Choroid plexus epithelial cell (primary cell): ENCODE measurements around the gene WFS1.

Experiments used
- DNase-seq: peaks from one replicate; pipeline ENCODE4 v3.0.0-alpha.2; 2010; ENCODE audit warnings: low read depth
- H3K4me3 ChIP-seq: 2 replicates; pipeline ENCODE4 v1.5.1; 2011; ENCODE audit warnings: low read depth, mild to moderate bottlenecking, control low read depth, low read length, moderate library complexity
- CTCF ChIP-seq: conservative IDR thresholded peaks from 2 replicates; pipeline ENCODE4 v1.5.1; 2011; ENCODE audit warnings: low read depth, mild to moderate bottlenecking, control low read depth, inconsistent platforms, low read length, moderate library complexity

The WFS1 gene

GRCh38 chr4:6252051-6252450, 17.6 kb upstream of the WFS1 start:
- no peak for DNase-seq
- no peak overlapping the region for H3K4me3 ChIP-seq
- TF ChIP-seq CTCF = no peak

- no peak for DNase-seq
- no peak for TF ChIP-seq CTCF
- no peak overlapping the region for H3K4me3 ChIP-seq
Measured at GRCh38 chr4:6253111-6253510, 16.5 kb upstream of the WFS1 start.

GRCh38 chr4:6253961-6254360, 15.7 kb upstream of the WFS1 start:
- no peak for DNase-seq
- H3K4me3 ChIP-seq = no peak overlapping the region
- no peak for TF ChIP-seq CTCF

DNA sequence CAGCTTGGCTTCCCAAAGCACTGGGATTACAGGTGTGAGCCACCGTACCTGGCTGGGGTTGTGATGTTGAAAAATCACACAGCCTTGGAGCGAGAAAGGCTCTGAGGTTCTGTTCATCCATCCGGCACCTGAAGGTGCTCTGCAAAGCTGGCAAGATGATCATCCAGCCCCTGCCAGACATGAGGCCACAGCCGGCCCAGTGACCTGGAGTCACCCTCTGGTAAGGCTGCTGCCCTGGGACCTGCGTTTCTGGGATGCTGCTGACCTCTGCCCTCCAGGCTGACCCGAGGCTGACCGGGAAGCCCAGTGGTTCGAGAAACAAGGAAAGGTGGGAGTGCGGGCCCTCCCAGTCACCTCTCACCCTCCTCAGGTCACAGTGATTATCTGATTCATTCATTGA, 13.5 kb upstream of the WFS1 start:
- no peak for TF ChIP-seq CTCF
- H3K4me3 ChIP-seq = no peak overlapping the region
- DNase-seq = no peak

DNA sequence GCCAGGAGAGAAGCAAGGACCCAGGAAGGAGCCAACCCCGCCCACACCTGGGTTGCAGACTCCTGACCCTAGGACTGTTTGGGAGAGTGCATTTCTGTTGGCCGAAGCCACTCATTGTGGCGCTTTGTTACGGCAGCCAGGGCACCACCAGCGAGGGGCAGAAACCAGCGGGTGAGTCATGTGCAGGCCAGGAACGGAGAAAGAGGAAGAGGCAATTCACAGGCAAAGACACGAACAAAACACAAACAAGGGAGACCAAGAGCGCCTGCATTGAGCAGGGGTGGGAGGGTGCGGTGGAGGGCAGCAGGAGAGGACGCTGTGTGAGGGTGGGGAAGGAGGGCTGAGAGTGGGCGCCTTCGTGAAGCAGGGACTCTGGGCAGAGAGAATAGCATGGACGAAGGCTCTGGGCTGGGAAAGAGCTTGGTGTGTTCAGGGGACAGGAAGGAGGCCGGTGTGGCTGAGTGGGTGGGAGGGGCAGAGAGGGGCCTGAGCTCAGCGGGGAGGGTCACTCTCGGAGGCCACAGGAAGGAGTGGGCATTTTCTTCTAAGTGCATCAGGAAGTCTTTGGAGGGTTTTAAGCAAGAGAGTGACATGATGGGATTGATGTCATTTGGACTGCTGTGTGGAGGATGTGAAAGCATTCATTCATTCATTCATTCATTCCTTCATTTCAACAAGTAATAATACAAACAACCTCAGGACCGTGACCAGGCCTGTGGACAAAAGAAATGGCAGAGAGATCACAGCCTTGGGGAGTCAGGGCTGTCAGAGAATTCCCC, 12.2 kb upstream of the WFS1 start:
- DNase-seq = peak; percentile 13
- no peak overlapping the region for H3K4me3 ChIP-seq
- no peak for TF ChIP-seq CTCF

GRCh38 chr4:6258026-6258360, 11.7 kb upstream of the WFS1 start:
- no peak overlapping the region for H3K4me3 ChIP-seq
- no peak for TF ChIP-seq CTCF
- no peak for DNase-seq

DNA sequence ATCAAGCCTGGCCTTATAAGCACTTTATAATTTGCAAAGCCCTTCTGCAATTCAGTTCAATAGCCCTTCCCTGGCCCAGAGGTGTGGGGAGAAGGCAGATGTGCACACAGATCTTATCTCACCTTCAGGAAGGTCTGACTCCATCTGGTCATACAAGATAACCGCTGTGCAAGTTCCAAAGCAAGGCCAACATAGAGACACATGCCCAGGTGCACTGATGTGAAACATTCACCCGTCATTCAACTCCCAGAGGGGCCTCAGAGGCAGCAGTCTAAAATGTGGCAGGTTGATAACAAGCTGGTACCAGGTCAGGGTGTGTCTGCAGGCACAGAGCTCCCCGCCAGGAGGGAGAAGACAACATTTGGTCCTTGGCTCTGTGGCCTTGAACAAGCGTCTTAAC, 10.9 kb upstream of the WFS1 start:
- no peak overlapping the region for H3K4me3 ChIP-seq
- no peak for DNase-seq
- no peak for TF ChIP-seq CTCF
